ENCODE results near the gene LRRC8A.
"Not testable (repeated sequence)": the region's sequence is repeated elsewhere in the genome, so short reads cannot be mapped to it uniquely, and the experiment has no call there.

LRRC8A gene

DNA sequence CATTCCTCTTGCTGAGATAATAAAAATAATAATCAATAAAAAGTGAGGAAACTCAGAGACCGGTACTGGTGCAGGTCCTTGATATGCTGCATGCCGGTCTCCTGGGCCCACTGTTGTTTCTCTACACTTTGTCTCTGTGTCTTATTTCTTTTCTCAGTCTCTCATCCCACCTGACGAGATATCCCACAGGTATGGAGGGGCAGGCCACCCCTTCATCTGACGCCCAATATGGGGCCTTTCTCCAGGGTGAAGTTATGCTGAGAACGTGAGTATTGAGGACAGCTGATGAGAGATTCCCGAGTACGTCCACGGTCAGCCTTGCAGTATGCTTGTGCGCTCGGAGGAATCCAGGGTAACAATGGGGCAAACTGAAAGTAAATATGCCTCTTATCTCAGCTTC, 30.9 kb upstream of the LRRC8A start:
- not testable (repeated sequence) for H3K27ac Mint-ChIP-seq (ENCODE audit: low read depth); H3K9me3 Mint-ChIP-seq; H3K4me3 Mint-ChIP-seq; H3K27me3 Mint-ChIP-seq; DNase-seq (ENCODE audit: low spot score in 2 of 2); H3K36me3 Mint-ChIP-seq (ENCODE audit: insufficient read depth); ATAC-seq (replicated peaks; ENCODE audit: extremely low read depth, poor library complexity, severe bottlenecking); H3K4me1 Mint-ChIP-seq

DNA sequence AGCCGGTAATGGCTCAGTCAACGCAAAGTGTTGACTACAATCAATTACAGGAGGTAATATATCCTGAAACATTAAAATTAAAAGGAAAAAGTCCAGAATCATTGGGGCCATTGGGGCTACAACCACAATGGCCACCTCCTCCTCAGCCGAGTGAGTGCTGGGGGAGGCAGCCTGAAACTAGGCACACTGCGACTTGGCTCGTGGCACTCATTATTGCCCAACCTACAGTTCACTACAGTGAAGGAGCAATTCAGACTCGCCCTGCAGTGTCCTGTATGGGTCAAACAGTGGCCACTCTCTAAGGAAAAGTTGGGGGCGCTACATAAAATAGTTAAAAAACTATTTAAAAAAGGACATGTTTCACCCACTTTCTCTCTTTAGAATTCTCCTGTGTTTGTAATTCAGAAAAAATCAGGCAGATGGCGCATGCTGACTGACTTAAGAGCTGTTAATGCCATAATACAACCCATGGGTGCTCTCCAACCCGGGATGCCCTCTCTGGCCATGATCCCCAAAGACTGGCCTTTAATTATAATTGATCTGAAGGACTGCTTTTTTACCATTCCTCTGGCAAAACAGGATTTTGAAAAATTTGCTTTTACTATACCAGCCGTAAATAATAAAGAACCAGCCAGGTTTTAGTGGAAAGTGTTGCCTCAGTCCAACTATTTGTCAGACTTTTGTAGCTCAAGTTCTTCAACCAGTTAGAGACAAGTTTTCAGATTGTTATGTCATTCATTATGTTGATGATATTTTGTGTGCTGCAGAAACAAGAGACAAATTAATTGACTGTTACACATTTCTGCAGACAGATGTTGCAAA, 29.9 kb upstream of the LRRC8A start:
- H3K27ac Mint-ChIP-seq (ENCODE audit: low read depth); H3K36me3 Mint-ChIP-seq (ENCODE audit: insufficient read depth); DNase-seq (ENCODE audit: low spot score in 2 of 2); H3K4me3 Mint-ChIP-seq; ATAC-seq (replicated peaks; ENCODE audit: extremely low read depth, poor library complexity, severe bottlenecking); H3K4me1 Mint-ChIP-seq; H3K9me3 Mint-ChIP-seq; H3K27me3 Mint-ChIP-seq: not testable (repeated sequence)

DNA sequence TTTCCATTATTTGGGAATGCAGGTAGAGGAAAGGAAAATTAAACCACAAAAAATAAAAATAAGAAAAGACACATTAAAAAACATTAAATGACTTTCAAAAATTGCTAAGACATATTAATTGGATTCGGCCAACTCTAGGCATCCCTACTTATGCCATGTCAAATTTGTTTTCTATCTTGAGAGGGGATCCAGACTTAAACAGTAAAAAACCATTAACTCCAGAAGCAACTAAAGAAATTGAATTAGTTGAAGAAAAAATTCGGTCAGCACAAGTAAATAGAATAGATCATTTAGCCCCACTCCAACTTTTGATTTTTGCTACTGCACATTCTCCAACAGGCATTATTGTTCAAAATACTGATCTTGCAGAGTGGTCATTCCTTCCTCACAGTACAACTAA, 29.3 kb upstream of the LRRC8A start:
- not testable (repeated sequence) for H3K4me3 Mint-ChIP-seq; H3K9me3 Mint-ChIP-seq; ATAC-seq (replicated peaks; ENCODE audit: extremely low read depth, poor library complexity, severe bottlenecking); H3K36me3 Mint-ChIP-seq (ENCODE audit: insufficient read depth); H3K27me3 Mint-ChIP-seq; H3K4me1 Mint-ChIP-seq; H3K27ac Mint-ChIP-seq (ENCODE audit: low read depth); DNase-seq (ENCODE audit: low spot score in 2 of 2)

DNA sequence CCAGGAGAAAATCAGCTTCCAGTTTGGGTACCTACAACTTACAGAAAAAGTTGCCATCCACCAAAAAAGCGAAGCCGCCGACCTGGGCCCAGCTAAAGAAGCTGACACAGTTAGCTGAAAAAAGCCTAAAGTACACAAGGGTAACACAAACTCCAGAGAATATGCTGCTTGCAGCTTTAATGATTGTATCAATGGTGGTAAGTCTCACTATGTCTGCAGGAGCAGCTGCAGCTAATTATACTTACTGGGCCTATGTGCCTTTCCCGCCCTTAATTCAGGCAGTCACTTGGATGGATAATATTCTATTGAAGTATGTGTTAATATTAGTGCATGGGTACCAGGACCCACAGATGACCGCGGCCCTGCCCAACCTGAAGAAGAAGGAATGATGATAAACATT, 27.5 kb upstream of the LRRC8A start:
- not testable (repeated sequence) for H3K27me3 Mint-ChIP-seq; DNase-seq (ENCODE audit: low spot score in 2 of 2); ATAC-seq (replicated peaks; ENCODE audit: extremely low read depth, poor library complexity, severe bottlenecking); H3K36me3 Mint-ChIP-seq (ENCODE audit: insufficient read depth); H3K27ac Mint-ChIP-seq (ENCODE audit: low read depth); H3K4me3 Mint-ChIP-seq; H3K4me1 Mint-ChIP-seq; H3K9me3 Mint-ChIP-seq

DNA sequence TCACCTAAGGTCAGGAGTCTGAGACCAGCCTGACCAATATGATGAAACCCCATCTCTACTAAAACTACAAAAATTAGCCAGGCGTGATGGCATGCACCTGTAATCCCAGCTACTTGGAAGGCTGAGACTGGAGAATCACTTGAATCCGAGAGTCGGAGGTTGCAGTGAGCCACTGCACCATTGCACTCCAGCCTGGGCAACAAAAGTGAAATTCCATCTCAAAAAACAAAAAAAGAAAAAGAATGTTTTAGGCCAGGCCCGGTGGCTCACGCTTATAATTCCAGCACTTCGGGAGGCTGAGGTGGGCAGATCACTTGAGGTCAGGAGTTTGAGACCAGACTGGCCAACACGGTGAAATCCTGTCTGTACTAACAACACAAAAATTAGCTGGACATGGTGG, 23.5 kb upstream of the LRRC8A start:
- H3K27ac Mint-ChIP-seq (ENCODE audit: low read depth); H3K4me3 Mint-ChIP-seq; DNase-seq (ENCODE audit: low spot score in 2 of 2); H3K9me3 Mint-ChIP-seq; ATAC-seq (replicated peaks; ENCODE audit: extremely low read depth, poor library complexity, severe bottlenecking); H3K27me3 Mint-ChIP-seq; H3K4me1 Mint-ChIP-seq: not testable (repeated sequence)
- peaks cover 11% of the 10 kb centered on the region for H3K36me3 Mint-ChIP-seq (ENCODE audit: insufficient read depth)

DNA sequence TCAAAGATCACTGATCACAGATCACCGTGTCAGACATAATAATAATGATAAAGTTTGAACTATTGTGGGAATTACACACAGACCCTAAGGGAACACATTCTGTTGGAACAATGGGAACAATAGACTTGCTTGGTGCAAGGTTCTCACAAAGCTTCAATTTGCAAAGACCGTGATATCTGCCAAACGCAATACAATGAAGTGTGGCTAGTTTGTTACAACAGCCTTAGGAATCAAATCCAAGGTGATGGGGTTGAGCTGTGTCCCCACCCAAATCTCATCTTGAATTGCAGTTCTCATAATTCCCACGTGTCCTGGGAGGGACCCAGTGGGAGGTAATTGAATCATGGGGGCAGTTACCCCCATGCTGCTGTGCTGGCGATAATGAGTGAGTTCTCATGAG, 21.0 kb upstream of the LRRC8A start:
- DNase-seq (ENCODE audit: low spot score in 2 of 2) (no peak), ATAC-seq (replicated peaks; ENCODE audit: extremely low read depth, poor library complexity, severe bottlenecking) (no peak)
- Mint-ChIP-seq H3K4me1 (no peaks in the 10 kb centered on the region), H3K27ac (ENCODE audit: low read depth) (no peak overlapping the region), H3K36me3 (ENCODE audit: insufficient read depth) (peaks cover 12% of the 10 kb centered on the region), H3K4me3 (no peak overlapping the region), H3K9me3 (no peaks in the 10 kb centered on the region), H3K27me3 (no peaks in the 10 kb centered on the region)

DNA sequence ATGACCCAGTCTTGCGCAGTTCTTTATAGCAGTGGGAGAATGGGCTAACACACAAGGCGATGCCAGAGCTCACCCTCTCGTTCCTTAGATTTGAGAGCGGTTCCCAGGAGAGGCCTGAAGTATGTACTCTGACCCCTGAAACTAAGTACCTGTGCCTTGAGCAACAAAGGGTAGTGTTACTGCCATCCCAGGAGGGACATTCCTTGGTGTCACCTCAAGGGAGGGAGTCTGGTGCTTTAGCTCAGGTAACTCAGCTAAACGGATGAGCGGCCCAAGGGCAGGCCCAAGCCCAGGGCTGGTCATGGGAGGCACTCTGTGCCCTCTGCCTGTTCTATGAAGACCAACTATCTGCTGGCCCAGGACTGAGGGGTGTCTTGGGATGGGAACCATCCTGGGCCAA, 20.4 kb upstream of the LRRC8A start:
- DNase-seq (ENCODE audit: low spot score in 2 of 2), result no peak
- Mint-ChIP-seq H3K9me3 (no peaks in the 10 kb centered on the region), H3K36me3 (ENCODE audit: insufficient read depth) (peaks cover 12% of the 10 kb centered on the region), H3K4me3 (no peak overlapping the region), H3K4me1 (no peaks in the 10 kb centered on the region), H3K27me3 (no peaks in the 10 kb centered on the region), H3K27ac (ENCODE audit: low read depth) (no peak overlapping the region)
- ATAC-seq (replicated peaks; ENCODE audit: extremely low read depth, poor library complexity, severe bottlenecking), result no peak

DNA sequence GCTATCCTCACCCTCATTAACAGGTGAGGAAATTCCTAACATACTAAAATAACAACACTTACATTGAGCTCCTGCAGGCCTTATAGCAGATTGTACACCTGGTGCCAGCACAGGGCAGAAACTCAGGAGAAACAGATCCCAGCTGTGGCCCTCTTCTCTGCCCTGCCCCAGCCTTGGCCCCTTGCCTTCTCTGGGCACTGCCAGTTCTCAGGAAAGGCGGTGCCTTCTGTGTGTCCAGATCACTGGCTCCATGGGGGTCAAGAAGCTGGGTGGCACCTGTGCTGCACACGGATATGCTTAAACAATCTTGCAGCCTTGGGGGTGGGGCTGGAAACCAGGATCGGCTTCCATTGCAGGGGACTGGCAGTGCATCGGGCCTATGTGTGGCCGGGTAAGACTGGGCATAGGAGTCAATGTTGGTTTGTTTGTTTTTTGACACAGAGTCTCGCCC, 19.5 kb upstream of the LRRC8A start:
- no peak for ATAC-seq (replicated peaks; ENCODE audit: extremely low read depth, poor library complexity, severe bottlenecking)

DNA sequence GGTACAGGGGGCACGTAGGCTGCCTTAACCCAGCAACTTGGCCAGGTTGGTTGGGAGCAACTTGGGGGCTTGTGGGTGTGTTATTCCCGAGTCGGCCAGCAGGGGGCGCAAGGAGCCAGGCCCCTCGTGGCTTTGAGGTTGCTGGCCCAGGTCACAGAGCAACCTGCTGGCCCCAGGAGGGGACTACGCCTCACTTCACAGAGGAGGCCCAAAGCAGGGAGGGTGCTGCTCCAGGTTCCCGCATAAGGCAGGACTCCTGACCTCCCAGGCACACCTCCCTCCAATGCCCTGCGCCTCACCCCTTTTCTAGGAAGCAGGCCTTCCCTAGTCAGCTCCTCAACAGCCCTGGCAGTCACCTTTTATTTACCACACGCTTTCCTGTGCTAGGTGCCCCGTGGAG, 18.3 kb upstream of the LRRC8A start:
- ATAC-seq (replicated peaks; ENCODE audit: extremely low read depth, poor library complexity, severe bottlenecking) (peak; percentile 87), DNase-seq (ENCODE audit: low spot score in 2 of 2) (peak; percentile 72 to 89)
- Mint-ChIP-seq H3K9me3 (no peaks in the 10 kb centered on the region), H3K4me3 (no peak overlapping the region), H3K27ac (ENCODE audit: low read depth) (no peak overlapping the region), H3K36me3 (ENCODE audit: insufficient read depth) (peaks cover 12% of the 10 kb centered on the region), H3K27me3 (no peaks in the 10 kb centered on the region), H3K4me1 (no peaks in the 10 kb centered on the region)

More for the DNA sequence above, 19.5 kb upstream of the LRRC8A start:
- H3K36me3 Mint-ChIP-seq (ENCODE audit: insufficient read depth), result peaks cover 12% of the 10 kb centered on the region
- no peak overlapping the region for H3K27ac Mint-ChIP-seq (ENCODE audit: low read depth)
- no peak overlapping the region for H3K4me3 Mint-ChIP-seq
- no peaks in the 10 kb centered on the region for H3K4me1 Mint-ChIP-seq
- no peaks in the 10 kb centered on the region for H3K9me3 Mint-ChIP-seq
- no peak for DNase-seq (ENCODE audit: low spot score in 2 of 2)
- H3K27me3 Mint-ChIP-seq, result no peaks in the 10 kb centered on the region

DNA sequence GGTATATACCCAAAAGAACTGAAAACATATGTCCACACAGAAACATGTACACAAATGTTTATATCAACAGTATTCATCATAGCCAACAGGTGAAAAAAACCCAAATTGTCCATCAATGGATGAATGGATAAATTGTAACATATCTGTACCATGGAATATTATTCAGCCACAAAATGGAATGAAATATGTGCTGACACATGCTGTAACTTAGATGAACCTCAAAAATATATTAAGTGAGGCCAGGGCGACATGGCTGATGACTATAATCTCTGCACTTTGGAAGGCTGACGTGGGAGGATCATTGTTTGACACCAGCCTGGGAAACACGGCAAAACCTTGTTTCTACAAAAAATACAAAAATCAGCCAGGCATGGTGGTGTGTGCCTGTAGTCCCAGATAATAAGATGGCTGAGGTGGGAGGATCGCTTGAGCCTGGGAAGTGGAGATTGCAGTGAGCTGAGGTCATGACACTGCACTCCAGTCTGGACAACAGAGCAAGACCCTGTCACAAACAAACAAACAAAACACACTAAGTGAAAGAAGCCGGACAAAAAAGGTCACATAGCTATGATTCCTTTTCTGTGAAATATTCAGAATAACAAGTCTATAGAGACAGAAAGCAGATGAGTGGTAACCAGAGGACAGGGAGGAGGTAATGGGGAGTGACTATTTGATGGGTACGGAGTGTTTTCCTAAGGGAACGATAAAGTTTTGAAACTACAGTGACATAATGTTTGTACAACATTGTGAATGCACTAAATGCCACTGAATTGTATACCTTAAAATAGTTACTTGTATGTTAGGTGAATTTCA, 11.6 kb upstream of the LRRC8A start:
- no peak overlapping the region for H3K4me3 Mint-ChIP-seq
- H3K27me3 Mint-ChIP-seq, result no peaks in the 10 kb centered on the region
- DNase-seq (ENCODE audit: low spot score in 2 of 2) (no peak), ATAC-seq (replicated peaks; ENCODE audit: extremely low read depth, poor library complexity, severe bottlenecking) (no peak)
- H3K36me3 Mint-ChIP-seq (ENCODE audit: insufficient read depth), result peaks cover 6% of the 10 kb centered on the region
- no peak overlapping the region for H3K27ac Mint-ChIP-seq (ENCODE audit: low read depth)
- H3K9me3 Mint-ChIP-seq, result no peaks in the 10 kb centered on the region
- no peaks in the 10 kb centered on the region for H3K4me1 Mint-ChIP-seq

DNA sequence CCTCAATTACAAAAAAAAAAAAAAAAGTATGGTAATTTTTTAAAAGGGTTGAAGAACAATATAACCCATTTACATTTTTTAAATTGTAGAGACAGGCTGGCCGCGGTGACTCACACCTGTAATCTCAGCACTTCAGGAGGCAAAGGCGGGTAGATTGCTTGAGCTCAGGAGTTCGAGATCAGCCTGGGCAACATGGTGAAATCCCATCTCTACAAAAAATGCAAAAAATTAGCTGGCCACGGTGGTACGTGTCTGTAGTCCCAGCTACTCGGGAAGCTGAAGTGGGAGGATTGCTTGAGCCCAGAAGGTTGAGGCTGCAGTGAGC, 11.0 kb upstream of the LRRC8A start:
- not testable (repeated sequence) for H3K9me3 Mint-ChIP-seq; H3K27me3 Mint-ChIP-seq; H3K4me1 Mint-ChIP-seq; ATAC-seq (replicated peaks; ENCODE audit: extremely low read depth, poor library complexity, severe bottlenecking); H3K27ac Mint-ChIP-seq (ENCODE audit: low read depth); H3K4me3 Mint-ChIP-seq; DNase-seq (ENCODE audit: low spot score in 2 of 2); H3K36me3 Mint-ChIP-seq (ENCODE audit: insufficient read depth)

DNA sequence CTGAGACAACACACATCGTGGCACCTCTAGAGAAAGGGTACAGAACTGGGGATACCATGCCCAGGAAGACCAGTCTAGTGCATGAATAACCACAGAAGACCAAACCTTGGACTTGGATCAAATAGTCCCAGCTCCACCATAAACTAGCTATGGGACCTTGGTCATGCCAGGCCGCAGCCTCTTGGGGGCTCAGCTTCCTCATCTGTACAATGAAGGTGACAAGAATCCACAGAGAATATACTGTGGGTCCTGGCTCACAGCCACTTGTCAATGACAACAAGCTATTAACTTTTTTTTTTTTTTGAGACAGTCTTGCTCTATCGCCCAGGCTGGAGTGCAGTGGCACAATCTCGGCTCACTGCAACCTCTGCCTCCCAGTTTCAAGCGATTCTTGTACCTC, 4.1 kb upstream of the LRRC8A start:
- H3K36me3 Mint-ChIP-seq (ENCODE audit: insufficient read depth), result peaks cover 8% of the 10 kb centered on the region

More for the DNA sequence above, 4.1 kb upstream of the LRRC8A start:
- no peaks in the 10 kb centered on the region for H3K9me3 Mint-ChIP-seq
- DNase-seq (ENCODE audit: low spot score in 2 of 2) (no peak), ATAC-seq (replicated peaks; ENCODE audit: extremely low read depth, poor library complexity, severe bottlenecking) (no peak)
- no peak overlapping the region for H3K4me3 Mint-ChIP-seq
- peaks cover 33% of the 10 kb centered on the region for H3K4me1 Mint-ChIP-seq
- H3K27me3 Mint-ChIP-seq, result no peaks in the 10 kb centered on the region
- H3K27ac Mint-ChIP-seq (ENCODE audit: low read depth), result no peak overlapping the region

All from central memory CD8-positive, alpha-beta T cell (primary cell).